ENCODE data around the gene PCTP.

PCTP gene

DNA sequence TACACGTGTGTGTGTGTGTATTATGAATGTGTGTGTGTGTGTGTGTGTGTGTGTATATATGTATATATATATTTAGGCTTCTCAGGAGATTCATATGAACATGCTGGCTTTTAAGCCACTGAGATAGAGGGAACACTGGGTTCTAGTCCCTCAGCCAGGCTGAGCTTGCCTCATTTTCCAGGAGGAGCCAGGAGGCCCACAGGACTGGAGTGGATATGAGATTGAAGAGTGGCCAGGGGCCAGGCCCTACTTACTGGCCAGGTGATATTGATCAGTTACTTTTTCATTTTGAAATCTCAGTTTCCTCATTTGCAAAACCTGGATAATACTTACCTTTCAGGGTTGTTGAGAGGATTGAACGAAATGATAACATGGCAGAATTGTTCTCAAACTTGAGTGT is 5.8 kb downstream of the PCTP start:
- TF ChIP-seq GATA2 (IDR thresholded peaks at IDR 0.05; ENCODE audit: low read depth, low read length) (no peak), GATA3 (IDR thresholded peaks at IDR 0.05; ENCODE audit: low read depth, low read length) (no peak)

DNA sequence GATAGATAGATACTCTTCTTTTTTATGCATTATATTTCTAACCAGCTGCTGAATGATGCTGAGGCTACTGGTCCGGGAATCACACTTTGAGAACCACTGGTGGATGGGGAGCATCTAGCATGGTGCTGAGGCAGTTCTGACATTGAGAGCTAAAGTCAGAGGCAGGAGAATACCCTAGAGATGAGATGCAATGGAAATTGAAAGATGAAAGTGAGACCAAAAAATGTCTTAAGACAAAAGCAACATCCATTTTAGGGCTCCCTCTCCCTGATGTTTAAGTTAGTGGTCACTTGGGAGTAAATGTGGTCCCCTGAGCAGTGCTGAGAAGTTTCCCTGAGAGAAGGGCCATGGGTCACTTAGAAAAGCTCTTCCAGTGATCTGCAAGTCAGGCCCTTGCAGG is 6.8 kb downstream of the PCTP start:
- TF ChIP-seq GATA2 (IDR thresholded peaks at IDR 0.05; ENCODE audit: low read depth, low read length) (no peak), GATA3 (IDR thresholded peaks at IDR 0.05; ENCODE audit: low read depth, low read length) (no peak)

DNA sequence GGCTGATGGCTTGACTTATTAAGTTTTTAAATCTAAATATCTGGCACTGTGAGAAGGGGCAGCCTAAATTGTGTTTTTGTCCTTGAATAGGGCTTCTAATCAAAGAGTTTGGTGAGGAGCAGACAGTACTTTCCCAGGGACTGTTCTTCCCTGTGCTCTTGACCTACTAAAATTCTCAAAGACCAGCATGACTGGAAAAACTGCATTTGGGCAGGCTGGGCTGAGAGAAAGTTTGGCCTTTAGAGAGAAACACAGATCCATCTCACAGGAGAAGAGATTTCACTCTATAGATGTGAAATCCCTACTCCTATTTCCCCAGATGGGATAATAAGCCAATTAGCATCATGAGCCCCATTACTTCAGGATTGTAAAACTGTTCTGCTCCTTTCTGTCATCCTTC is 7.3 kb downstream of the PCTP start:
- TF ChIP-seq GATA2 (IDR thresholded peaks at IDR 0.05; ENCODE audit: low read depth, low read length) (no peak), GATA3 (IDR thresholded peaks at IDR 0.05; ENCODE audit: low read depth, low read length) (no peak)

DNA sequence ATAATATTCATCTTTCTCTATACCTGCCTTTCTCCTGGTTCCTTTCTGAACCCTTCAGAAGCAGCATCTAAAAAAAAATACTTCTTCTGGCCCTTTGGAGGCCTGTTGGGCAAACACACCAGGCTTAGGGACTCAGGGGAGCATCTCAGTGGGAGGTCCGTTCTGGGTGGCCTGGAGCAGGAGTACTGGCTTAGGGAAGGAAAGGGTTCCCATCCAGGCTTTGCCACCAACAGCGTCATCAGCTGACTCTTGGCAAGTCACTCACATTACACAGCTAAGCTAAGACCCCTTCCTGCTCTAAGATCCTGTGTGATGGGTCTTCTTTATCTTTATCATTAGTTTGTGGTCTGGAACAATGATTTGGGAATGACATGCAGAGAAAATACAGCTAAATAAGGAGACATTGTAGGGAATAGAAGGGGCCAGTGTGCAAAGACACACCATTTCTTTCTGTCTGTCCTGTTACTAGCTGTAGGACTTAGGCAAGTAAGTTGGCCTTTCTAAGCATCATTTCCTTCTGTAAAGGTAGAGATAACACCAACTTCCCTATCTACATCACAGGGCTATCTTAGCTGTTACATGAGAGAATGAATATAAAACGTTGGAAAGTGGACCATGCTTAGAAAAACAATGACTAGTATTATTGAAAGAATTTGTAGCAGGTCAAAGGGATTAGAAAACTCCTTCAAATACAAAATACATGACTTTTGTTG is 9.9 kb downstream of the PCTP start:
- TF ChIP-seq GATA3 (IDR thresholded peaks at IDR 0.05; ENCODE audit: low read depth, low read length) (no peak), GATA2 (IDR thresholded peaks at IDR 0.05; ENCODE audit: low read depth, low read length) (no peak)

DNA sequence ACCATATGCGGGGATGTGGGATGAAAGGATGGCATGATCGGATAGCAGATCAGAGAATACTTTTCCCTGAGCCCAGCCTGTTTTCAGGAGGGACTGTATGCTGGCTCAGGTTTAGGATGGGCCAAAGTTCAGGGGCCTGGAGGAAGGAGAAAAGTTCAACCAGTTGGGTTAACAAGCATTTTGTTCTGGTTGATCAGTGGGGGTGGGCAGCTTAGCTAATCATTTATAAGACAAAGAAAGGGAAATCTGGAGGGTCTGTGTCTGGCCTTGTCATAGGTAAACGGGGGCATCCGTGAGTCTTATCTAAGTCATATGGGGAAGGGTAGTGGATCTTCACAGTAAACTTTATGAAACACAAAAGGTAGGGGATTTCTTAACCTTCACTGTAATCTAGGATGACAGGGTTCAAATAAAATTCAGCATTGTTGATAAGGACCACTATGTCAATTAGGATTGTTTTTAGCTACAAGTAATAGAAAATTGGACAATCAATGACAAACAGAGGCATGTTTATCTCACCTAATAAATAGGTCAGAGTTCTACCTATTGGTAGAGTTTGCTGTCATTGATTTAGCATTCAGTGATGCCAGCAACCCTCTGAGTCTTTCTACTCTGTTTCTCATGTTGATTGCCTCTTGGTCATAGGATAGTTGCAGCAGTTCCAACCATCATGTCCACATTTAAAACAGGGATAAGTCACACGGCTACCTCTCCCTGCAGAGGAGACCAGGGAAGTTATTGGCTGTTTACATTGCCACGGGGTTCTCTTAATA is 11.4 kb downstream of the PCTP start:
- no peak for TF ChIP-seq GATA2 (IDR thresholded peaks at IDR 0.05; ENCODE audit: low read depth, low read length)

DNA sequence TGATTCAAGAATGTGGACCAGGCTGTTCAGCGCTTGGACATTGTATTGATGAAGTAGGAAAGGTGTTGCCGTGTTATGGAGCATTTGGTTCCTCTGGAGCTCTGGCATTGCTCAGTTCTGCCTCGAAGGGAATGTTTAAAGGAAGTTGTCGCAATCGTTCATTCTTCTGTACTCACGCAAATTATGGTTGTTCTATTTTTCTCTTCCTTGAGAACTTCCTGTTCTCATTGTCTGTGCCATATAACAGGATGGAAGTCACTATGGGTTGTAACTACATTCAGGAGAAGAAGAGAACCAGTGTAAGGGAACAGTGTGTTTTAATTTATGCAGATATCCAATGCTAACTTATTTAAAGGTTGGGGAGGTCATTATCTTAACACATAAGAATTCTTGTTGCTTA is 13.0 kb downstream of the PCTP start:
- TF ChIP-seq GATA2 (IDR thresholded peaks at IDR 0.05; ENCODE audit: low read depth, low read length) = no peak
- TF ChIP-seq GATA3 (IDR thresholded peaks at IDR 0.05; ENCODE audit: low read depth, low read length) = no peak

DNA sequence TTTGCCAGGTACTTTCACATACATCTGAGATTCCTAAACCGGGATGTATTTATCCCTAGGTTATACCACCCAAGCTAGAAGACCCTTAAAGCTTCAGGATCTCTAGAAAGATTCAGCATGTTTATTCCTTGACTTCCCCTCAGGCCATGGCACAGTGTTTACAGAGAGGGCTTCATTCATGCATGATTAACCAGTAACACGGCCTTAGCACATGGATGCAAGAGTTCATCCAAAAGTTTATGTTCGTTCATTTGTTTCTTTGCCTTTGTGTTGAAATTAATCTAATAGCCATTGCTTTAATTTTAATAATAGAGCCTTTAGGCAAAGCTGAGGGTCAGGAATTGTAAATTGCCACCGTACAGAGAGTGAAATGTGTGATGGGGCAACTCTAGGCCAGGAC is 13.8 kb downstream of the PCTP start:
- TF ChIP-seq GATA3 (IDR thresholded peaks at IDR 0.05; ENCODE audit: low read depth, low read length) (no peak), GATA2 (IDR thresholded peaks at IDR 0.05; ENCODE audit: low read depth, low read length) (no peak)

DNA sequence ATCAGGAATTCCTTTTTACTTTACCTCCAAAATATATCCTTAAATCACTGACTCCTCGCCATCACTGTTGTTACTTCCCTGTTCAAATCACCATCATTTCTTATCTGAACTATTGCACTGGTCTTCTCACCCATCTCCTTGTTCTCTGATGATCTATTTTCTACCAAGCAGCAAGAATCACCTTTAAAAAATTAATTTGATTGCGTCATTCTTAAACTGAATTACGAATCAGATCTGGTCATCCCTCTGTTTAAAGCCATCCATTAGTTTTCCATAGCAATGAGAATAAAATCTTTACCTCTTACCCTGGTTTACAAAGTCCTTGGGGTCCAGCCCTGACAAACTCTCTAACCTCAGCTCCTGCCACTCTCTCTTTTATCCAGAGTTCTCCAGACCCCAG is 14.6 kb downstream of the PCTP start:
- no peak for TF ChIP-seq GATA2 (IDR thresholded peaks at IDR 0.05; ENCODE audit: low read depth, low read length)
- TF ChIP-seq GATA3 (IDR thresholded peaks at IDR 0.05; ENCODE audit: low read depth, low read length) = no peak

DNA sequence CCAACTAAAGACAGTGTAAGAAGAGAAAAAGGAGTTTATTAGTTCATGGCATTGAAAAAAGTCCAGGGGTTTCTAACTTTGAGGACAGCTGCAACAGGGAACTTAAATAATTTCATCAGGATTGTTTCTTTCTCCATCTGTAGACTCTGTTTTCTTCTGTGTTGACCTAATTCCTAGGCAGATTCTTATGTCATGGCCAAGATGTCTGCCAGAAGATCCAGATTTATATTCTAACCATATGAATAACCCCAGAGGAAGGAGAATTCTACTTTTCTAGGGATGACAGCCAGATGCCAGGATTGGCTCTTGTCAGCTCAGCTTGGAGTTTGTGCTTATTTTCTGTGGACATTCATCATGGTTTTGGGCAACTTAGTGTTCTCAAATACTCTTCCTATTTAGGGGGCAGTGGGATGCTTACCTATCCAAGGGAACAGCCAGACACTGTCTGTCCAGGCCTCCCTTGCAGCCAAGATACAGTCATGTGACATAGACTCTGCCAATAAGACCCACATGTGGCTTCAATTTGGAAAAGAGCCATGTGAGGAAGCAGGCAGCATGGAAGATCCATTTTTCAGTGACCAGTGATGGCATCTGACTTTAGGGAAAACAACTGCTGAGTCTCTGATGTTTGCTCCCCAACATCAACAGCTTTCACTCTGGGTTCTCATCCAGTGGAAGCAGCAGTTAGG is 18.2 kb downstream of the PCTP start:
- TF ChIP-seq GATA2 (IDR thresholded peaks at IDR 0.05; ENCODE audit: low read depth, low read length) = no peak
- TF ChIP-seq GATA3 (IDR thresholded peaks at IDR 0.05; ENCODE audit: low read depth, low read length) = no peak

DNA sequence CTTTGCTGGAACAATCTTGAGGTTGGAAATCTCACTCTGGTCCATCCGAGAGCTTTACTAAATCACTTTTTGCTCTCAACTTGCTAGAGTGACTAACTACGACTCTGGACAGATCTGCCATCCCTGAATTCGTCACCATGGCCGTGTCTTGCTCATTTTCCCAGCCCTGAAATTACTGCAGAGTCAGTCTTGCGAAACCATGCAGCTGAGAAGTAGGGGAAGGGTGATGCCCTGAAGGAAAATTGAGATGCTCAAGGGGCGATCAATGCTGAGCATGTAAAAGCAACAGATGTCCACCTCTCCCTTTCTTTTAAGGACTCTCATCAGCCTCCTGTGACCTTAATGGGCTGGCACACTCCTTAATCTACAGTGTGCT is 18.8 kb downstream of the PCTP start:
- TF ChIP-seq GATA3 (IDR thresholded peaks at IDR 0.05; ENCODE audit: low read depth, low read length) = no peak
- no peak for TF ChIP-seq GATA2 (IDR thresholded peaks at IDR 0.05; ENCODE audit: low read depth, low read length)

DNA sequence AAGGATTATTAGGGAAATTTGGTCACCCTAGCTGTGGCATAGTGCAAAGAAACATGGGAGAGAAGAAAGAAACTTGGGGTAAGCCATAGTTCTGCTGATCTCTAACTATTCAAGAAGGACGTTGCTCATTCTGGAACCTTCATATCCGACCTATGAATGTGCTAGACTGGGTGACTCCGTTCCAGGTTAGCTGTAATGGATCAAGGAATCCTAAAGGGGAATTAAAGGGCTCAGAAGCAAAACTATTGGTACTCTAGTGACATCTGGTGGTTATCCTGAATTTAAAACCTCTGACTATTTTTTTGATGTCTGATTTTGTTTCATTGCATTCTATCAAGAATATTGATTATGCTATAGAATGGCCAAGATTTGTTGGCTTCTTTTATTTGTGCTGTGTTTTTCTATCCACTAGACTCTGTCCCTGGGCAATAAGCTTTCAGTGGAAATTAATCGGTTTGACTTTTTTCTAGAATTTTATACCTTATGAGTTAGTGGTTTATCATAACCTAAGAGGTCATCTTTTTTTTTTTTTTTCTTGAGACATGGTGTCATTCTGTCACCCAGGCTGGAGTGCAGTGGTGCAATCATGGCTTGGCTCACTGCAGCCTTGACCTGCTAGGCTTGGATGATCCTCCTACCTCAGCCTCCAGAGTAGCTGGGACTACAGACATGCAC is 19.5 kb downstream of the PCTP start:
- TF ChIP-seq GATA2 (IDR thresholded peaks at IDR 0.05; ENCODE audit: low read depth, low read length) (no peak), GATA3 (IDR thresholded peaks at IDR 0.05; ENCODE audit: low read depth, low read length) (no peak)

DNA sequence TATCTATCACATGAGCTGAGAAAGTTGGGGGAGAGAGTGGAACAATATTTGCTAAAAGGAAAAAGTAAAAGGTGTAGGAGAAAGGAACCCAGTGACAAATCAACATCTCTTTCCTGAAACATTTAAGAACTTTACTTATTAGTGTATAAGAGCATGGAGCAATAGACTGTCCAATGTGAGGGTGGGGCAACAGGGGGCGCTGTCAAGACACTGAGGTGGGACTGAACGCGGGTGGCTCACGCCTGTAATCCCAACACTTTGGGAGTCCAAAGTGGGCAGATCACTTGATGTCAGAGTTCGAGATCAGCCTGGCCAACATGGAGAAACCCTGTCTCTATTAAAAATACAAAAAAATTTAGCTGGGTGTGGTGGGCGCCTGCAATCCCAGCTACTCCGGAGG is 21.2 kb downstream of the PCTP start:
- no peak for TF ChIP-seq GATA2 (IDR thresholded peaks at IDR 0.05; ENCODE audit: low read depth, low read length)
- no peak for TF ChIP-seq GATA3 (IDR thresholded peaks at IDR 0.05; ENCODE audit: low read depth, low read length)

DNA sequence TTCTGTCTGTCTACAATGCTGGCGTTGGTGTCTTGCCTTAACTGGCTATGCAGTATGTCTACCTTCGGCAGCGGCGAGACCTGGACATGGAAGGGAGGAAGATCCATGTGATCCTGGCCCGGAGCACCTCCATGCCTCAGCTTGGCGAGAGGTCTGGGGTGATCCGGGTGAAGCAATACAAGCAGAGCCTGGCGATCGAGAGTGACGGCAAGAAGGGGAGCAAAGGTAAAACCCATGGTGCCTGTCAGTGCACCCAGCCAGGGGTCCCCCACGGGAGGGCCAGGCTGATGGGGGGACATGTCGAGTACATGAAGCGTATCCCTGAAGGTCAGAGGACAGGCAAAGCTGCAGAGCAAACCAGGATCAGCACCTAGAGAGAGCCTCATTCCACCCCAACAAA is 22.8 kb downstream of the PCTP start:
- TF ChIP-seq GATA3 (IDR thresholded peaks at IDR 0.05; ENCODE audit: low read depth, low read length) (no peak), GATA2 (IDR thresholded peaks at IDR 0.05; ENCODE audit: low read depth, low read length) (no peak)

DNA sequence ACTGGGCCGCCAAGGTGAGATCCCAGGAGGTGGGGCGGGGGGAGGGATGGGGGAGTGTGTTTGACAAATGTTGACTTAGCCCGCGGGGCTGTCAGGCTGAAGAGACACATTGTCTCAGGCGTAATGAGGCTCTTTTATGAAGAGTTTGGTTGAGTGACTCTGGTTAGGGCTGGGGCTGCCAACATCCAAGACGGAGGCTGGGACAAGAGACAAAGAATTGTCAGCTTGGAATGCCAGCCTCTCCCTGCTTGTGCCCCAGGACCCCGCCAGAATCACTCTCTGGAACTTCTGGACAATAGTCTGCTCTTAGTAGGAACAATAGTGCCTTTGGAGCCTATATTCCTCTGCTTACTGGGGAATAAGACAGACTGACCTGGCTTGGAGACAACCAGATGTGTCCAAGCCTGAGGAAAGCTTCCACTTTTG is 24.0 kb downstream of the PCTP start:
- no peak for TF ChIP-seq GATA3 (IDR thresholded peaks at IDR 0.05; ENCODE audit: low read depth, low read length)
- TF ChIP-seq GATA2 (IDR thresholded peaks at IDR 0.05; ENCODE audit: low read depth, low read length) = no peak
